SK-N-SH treated with all-trans-retinoic acid at 6 μM for 48 hours (cell line): ENCODE data around the gene TRAPPC6A.

ENCODE experiments used
- ATAC-seq: fragments of 200-7000 bp; cut with Tn5 transposase; 3 replicates; pipeline ENCODE4 v1.9.1; 2020; ENCODE audit warnings: mild to moderate bottlenecking, moderate library complexity
- ARNTL ChIP-seq: fragments of 450-650 bp; formaldehyde crosslinking; IDR thresholded peaks from 2 replicates; pipeline ENCODE4 v1.5.0; 2020; ENCODE audit warnings: low read depth, mild to moderate bottlenecking, moderate library complexity, borderline replicate concordance
- BACH2 ChIP-seq: fragments of 250-450 bp; sonication (Bioruptor Pico); IDR thresholded peaks from 2 replicates; pipeline ENCODE4 v1.9.0; 2021; ENCODE audit warnings: mild to moderate bottlenecking, borderline replicate concordance
- CSDC2 ChIP-seq: fragments of 250-450 bp; sonication (Bioruptor Pico); IDR thresholded peaks from 2 replicates; pipeline ENCODE4 v1.5.0; 2020; ENCODE audit warnings: mild to moderate bottlenecking, moderate library complexity
- ESRRG ChIP-seq: fragments of 250-450 bp; sonication (Bioruptor Pico); IDR thresholded peaks from 2 replicates; pipeline ENCODE4 v1.6.1; 2021; ENCODE audit warnings: mild to moderate bottlenecking
- GLIS3 ChIP-seq: fragments of 250-450 bp; sonication (Bioruptor Pico); IDR thresholded peaks from 2 replicates; pipeline ENCODE4 v1.5.0; 2020; ENCODE audit warnings: mild to moderate bottlenecking, moderate library complexity
- ISL1 ChIP-seq: fragments of 250-450 bp; sonication (Bioruptor Pico); IDR thresholded peaks from 2 replicates; pipeline ENCODE4 v2.1.2; 2022; ENCODE audit warnings: mild to moderate bottlenecking, moderate library complexity
- OSR1 ChIP-seq: fragments of 250-450 bp; sonication (Bioruptor Pico); IDR thresholded peaks from 2 replicates; pipeline ENCODE4 v1.8.0; 2022; ENCODE audit warnings: moderate library complexity, mild to moderate bottlenecking, inconsistent platforms
- PPARA ChIP-seq: fragments of 250-450 bp; sonication (Bioruptor Pico); IDR thresholded peaks from 2 replicates; pipeline ENCODE4 v1.5.0; 2020; ENCODE audit warnings: mild to moderate bottlenecking, borderline replicate concordance
- RARB ChIP-seq: fragments of 250-450 bp; sonication (Bioruptor Pico); IDR thresholded peaks from 2 replicates; pipeline ENCODE4 v1.8.0; 2021; ENCODE audit warnings: mild to moderate bottlenecking, moderate library complexity
- SNAI2 ChIP-seq: fragments of 250-450 bp; sonication (Bioruptor Pico); IDR thresholded peaks from 2 replicates; pipeline ENCODE4 v1.5.0; 2020; ENCODE audit warnings: mild to moderate bottlenecking, moderate library complexity
- TCF4 ChIP-seq: fragments of 250-450 bp; sonication (Bioruptor Pico); IDR thresholded peaks from 2 replicates; pipeline ENCODE4 v1.8.0; 2021; ENCODE audit warnings: mild to moderate bottlenecking, moderate library complexity, borderline replicate concordance
- TOX ChIP-seq: fragments of 250-450 bp; sonication (Bioruptor Pico); IDR thresholded peaks from 2 replicates; pipeline ENCODE4 v1.8.0; 2021; ENCODE audit warnings: mild to moderate bottlenecking, moderate library complexity, borderline replicate concordance
- ZC3H10 ChIP-seq: fragments of 250-450 bp; sonication (Bioruptor Pico); IDR thresholded peaks from 2 replicates; pipeline ENCODE4 v1.5.1; 2021; ENCODE audit warnings: mild to moderate bottlenecking, moderate library complexity
- ZFP3 ChIP-seq: fragments of 250-450 bp; sonication (Bioruptor Pico); IDR thresholded peaks from 2 replicates; pipeline ENCODE4 v1.5.0; 2020; ENCODE audit warnings: mild to moderate bottlenecking, moderate library complexity
- ZFP30 ChIP-seq: fragments of 450-650 bp; formaldehyde crosslinking; IDR thresholded peaks from 2 replicates; pipeline ENCODE4 v1.5.0; 2022; ENCODE audit warnings: mild to moderate bottlenecking, moderate library complexity
- ZNF565 ChIP-seq: fragments of 450-650 bp; formaldehyde crosslinking; conservative IDR thresholded peaks from 2 replicates; pipeline ENCODE4 v1.5.0; 2020; ENCODE audit warnings: low read depth, mild to moderate bottlenecking, moderate library complexity
- ZNF70 ChIP-seq: fragments of 450-650 bp; formaldehyde crosslinking; IDR thresholded peaks from 2 replicates; pipeline ENCODE4 v1.5.0; 2020; ENCODE audit warnings: mild to moderate bottlenecking, moderate library complexity
- ZNF8 ChIP-seq: fragments of 450-650 bp; formaldehyde crosslinking; IDR thresholded peaks from 2 replicates; pipeline ENCODE4 v1.5.0; 2020; ENCODE audit warnings: mild to moderate bottlenecking, moderate library complexity
- TF ChIP-seq, protein P1 (sequence below): fragments of 250-450 bp; sonication (Bioruptor Pico); IDR thresholded peaks from 2 replicates; pipeline ENCODE4 v1.8.0; 2021; ENCODE audit warnings: low read depth, mild to moderate bottlenecking, moderate library complexity, borderline replicate concordance
- TF ChIP-seq, protein P2 (sequence below): fragments of 250-450 bp; sonication (Bioruptor Pico); IDR thresholded peaks from 2 replicates; pipeline ENCODE4 v1.8.0; 2020; ENCODE audit warnings: mild to moderate bottlenecking, moderate library complexity, borderline replicate concordance
- TF ChIP-seq, protein P3 (sequence below): fragments of 250-450 bp; sonication (Bioruptor Pico); IDR thresholded peaks from 2 replicates; pipeline ENCODE4 v1.5.0; 2020; ENCODE audit warnings: mild to moderate bottlenecking, moderate library complexity
- TF ChIP-seq, protein P4 (sequence below): fragments of 250-450 bp; sonication (Bioruptor Pico); IDR thresholded peaks from 2 replicates; pipeline ENCODE4 v1.5.1; 2021; ENCODE audit warnings: mild to moderate bottlenecking, moderate library complexity

The TRAPPC6A gene

DNA sequence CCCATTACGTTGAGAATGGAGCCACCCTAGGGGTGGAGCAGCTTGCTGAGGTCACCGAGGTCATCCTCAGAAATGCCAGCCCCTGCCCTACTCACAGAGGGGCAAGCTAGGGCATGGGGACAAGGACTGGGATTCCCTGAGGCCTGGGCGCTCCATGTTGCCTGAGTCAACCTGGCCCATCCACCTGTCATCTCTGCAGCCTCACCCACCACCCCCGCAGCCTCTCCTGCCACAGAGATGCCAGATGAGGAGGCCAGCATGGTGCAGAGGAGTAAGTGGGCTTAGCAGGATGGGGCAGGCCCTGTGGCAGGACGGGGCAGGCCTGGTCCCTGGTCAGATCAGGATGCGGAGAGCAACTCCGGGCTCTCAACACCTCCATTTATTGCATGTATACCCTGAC lies 26.7 kb downstream of the TRAPPC6A start:
- ATAC-seq: no peak
- TF ChIP-seq GLIS3 (no peak), ZNF565 (no peak), ISL1 (CRISPR knock-in tag) (no peak), ARNTL (no peak), TOX (no peak), ZNF8 (CRISPR knock-in tag) (no peak), ESRRG (no peak), TCF4 (CRISPR knock-in tag) (no peak)
- TF ChIP-seq, protein P1, sequence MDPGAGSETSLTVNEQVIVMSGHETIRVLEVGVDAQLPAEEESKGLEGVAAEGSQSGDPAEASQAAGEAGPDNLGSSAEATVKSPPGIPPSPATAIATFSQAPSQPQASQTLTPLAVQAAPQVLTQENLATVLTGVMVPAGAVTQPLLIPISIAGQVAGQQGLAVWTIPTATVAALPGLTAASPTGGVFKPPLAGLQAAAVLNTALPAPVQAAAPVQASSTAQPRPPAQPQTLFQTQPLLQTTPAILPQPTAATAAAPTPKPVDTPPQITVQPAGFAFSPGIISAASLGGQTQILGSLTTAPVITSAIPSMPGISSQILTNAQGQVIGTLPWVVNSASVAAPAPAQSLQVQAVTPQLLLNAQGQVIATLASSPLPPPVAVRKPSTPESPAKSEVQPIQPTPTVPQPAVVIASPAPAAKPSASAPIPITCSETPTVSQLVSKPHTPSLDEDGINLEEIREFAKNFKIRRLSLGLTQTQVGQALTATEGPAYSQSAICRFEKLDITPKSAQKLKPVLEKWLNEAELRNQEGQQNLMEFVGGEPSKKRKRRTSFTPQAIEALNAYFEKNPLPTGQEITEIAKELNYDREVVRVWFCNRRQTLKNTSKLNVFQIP: no peak
- TF ChIP-seq, protein P2, sequence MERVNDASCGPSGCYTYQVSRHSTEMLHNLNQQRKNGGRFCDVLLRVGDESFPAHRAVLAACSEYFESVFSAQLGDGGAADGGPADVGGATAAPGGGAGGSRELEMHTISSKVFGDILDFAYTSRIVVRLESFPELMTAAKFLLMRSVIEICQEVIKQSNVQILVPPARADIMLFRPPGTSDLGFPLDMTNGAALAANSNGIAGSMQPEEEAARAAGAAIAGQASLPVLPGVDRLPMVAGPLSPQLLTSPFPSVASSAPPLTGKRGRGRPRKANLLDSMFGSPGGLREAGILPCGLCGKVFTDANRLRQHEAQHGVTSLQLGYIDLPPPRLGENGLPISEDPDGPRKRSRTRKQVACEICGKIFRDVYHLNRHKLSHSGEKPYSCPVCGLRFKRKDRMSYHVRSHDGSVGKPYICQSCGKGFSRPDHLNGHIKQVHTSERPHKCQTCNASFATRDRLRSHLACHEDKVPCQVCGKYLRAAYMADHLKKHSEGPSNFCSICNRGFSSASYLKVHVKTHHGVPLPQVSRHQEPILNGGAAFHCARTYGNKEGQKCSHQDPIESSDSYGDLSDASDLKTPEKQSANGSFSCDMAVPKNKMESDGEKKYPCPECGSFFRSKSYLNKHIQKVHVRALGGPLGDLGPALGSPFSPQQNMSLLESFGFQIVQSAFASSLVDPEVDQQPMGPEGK: no peak
- TF ChIP-seq, protein P3, sequence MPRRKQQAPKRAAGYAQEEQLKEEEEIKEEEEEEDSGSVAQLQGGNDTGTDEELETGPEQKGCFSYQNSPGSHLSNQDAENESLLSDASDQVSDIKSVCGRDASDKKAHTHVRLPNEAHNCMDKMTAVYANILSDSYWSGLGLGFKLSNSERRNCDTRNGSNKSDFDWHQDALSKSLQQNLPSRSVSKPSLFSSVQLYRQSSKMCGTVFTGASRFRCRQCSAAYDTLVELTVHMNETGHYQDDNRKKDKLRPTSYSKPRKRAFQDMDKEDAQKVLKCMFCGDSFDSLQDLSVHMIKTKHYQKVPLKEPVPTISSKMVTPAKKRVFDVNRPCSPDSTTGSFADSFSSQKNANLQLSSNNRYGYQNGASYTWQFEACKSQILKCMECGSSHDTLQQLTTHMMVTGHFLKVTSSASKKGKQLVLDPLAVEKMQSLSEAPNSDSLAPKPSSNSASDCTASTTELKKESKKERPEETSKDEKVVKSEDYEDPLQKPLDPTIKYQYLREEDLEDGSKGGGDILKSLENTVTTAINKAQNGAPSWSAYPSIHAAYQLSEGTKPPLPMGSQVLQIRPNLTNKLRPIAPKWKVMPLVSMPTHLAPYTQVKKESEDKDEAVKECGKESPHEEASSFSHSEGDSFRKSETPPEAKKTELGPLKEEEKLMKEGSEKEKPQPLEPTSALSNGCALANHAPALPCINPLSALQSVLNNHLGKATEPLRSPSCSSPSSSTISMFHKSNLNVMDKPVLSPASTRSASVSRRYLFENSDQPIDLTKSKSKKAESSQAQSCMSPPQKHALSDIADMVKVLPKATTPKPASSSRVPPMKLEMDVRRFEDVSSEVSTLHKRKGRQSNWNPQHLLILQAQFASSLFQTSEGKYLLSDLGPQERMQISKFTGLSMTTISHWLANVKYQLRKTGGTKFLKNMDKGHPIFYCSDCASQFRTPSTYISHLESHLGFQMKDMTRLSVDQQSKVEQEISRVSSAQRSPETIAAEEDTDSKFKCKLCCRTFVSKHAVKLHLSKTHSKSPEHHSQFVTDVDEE (CRISPR knock-in tag): no peak

DNA sequence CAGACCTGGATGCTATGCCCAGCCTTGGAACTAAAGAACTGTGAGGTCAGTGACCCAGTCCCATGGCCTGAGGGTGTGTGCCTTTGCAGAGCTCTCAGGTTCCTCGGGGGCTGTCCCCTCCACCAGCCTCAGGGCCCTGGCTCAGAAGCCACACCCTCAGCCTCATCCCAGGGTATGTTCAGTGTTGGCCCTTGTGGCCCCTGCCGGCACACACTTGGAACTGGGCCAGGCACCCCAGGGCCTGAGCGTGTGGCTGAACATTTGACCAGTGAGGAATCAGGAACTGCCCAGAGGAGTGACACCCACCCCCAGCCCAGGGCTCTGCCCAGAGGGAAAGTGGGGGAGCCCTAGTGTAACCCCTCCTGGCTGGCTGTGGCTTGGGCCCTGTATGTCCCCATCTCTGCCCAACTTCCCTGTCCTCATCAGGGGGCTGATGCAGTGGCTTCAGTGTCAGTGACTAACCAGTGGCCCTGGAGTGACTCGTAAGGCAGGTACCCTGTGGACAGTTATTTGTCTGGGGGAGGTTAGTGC lies 27.2 kb downstream of the TRAPPC6A start:
- no peak for ATAC-seq
- no peak for TF ChIP-seq ZNF70
- TF ChIP-seq ZFP3 (CRISPR knock-in tag): no peak
- TF ChIP-seq TCF4 (CRISPR knock-in tag): no peak
- no peak for TF ChIP-seq ARNTL
- no peak for TF ChIP-seq OSR1 (CRISPR knock-in tag)
- TF ChIP-seq, protein P1: no peak
- TF ChIP-seq RARB (CRISPR knock-in tag): no peak
- TF ChIP-seq CSDC2 (CRISPR knock-in tag): no peak
- TF ChIP-seq GLIS3: no peak
- no peak for TF ChIP-seq SNAI2 (CRISPR knock-in tag)
- TF ChIP-seq, protein P4, sequence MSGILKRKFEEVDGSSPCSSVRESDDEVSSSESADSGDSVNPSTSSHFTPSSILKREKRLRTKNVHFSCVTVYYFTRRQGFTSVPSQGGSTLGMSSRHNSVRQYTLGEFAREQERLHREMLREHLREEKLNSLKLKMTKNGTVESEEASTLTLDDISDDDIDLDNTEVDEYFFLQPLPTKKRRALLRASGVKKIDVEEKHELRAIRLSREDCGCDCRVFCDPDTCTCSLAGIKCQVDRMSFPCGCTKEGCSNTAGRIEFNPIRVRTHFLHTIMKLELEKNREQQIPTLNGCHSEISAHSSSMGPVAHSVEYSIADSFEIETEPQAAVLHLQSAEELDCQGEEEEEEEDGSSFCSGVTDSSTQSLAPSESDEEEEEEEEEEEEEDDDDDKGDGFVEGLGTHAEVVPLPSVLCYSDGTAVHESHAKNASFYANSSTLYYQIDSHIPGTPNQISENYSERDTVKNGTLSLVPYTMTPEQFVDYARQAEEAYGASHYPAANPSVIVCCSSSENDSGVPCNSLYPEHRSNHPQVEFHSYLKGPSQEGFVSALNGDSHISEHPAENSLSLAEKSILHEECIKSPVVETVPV (CRISPR knock-in tag): no peak
- no peak for TF ChIP-seq BACH2 (CRISPR knock-in tag)
- TF ChIP-seq, protein P2: no peak

DNA sequence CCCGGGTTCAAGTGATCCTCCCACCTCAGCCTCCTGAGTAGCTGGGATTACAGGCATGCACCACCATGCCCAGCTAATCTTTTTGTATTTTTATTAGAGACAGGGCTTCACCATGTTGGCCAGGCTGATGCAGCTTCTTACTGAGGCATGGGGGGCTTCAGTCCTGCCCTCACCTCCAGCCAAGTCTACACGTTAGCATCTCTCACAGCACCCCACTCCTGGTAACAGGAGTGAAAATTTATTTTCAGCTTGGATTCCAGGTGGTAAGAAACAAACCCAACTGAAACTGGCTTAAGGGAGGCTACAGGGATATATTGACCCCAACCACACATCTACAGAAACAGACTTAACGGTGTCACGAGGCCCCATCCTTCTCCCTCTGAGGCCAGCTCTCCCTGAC lies 27.9 kb downstream of the TRAPPC6A start:
- ATAC-seq: no peak
- TF ChIP-seq OSR1 (CRISPR knock-in tag): no peak
- no peak for TF ChIP-seq GLIS3
- TF ChIP-seq PPARA (CRISPR knock-in tag): no peak
- no peak for TF ChIP-seq ZFP3 (CRISPR knock-in tag)
- no peak for TF ChIP-seq ZFP30
- TF ChIP-seq, protein P1: no peak
- no peak for TF ChIP-seq ISL1 (CRISPR knock-in tag)
- no peak for TF ChIP-seq ARNTL
- TF ChIP-seq, protein P2: no peak
- TF ChIP-seq ZC3H10 (CRISPR knock-in tag): no peak
- TF ChIP-seq ZNF70: no peak
- no peak for TF ChIP-seq TOX
- TF ChIP-seq ZNF8 (CRISPR knock-in tag): no peak
- no peak for TF ChIP-seq RARB (CRISPR knock-in tag)
- no peak for TF ChIP-seq SNAI2 (CRISPR knock-in tag)
